G401.6 (cell line): ENCODE results near the gene TSSK1B.

Experiments
- FAIRE-seq: peaks from 2 replicates; lab custom pipeline; 2012; peaks lifted over from hg19 to GRCh38; lab: Jason Lieb, UNC

Gene TSSK1B

GRCh38 chr5:113397046-113397445, 37.7 kb downstream of the TSSK1B start:
- FAIRE-seq = no peak

- FAIRE-seq = no peak
These were observed 40.1 kb downstream of the TSSK1B start for GRCh38 chr5:113394658-113395057.

GRCh38 chr5:113390224-113390623, 44.6 kb downstream of the TSSK1B start:
- no peak for FAIRE-seq

GRCh38 chr5:113389116-113389515, 45.7 kb downstream of the TSSK1B start:
- no peak for FAIRE-seq

GRCh38 chr5:113387844-113388243, 46.9 kb downstream of the TSSK1B start:
- FAIRE-seq = no peak

GRCh38 chr5:113384782-113385285, 50.0 kb downstream of the TSSK1B start:
- FAIRE-seq = no peak

GRCh38 chr5:113382731-113383130, 52.1 kb downstream of the TSSK1B start:
- FAIRE-seq = no peak
